Thyroid gland (tissue), 4 donors: Measurements from ENCODE around the gene TBC1D23. TPM values are rescaled to one million over a fixed set of nuclear protein-coding genes. Genes with fewer than 3 reads are reported as not detected.

Source experiments
- DNase-seq, 2 donors: peaks; one replicate each; pipeline ENCODE4 v3.0.0-alpha.2; 2019
- H3K27ac ChIP-seq, 3 donors: fragments of 200-600 bp; sonication (generic); 1 replicate in 2 of 3; 2 replicates in 1 of 3; pipeline ENCODE4 v1.5.1; 2016 to 2019; ENCODE audit warnings: mild to moderate bottlenecking in 1 of 3, moderate library complexity in 1 of 3
- H3K27me3 ChIP-seq: fragments of 200-600 bp; sonication (generic); one replicate; pipeline ENCODE4 v1.5.1; 2019
- H3K36me3 ChIP-seq, 2 donors: fragments of 200-600 bp; sonication (generic); one replicate each; pipeline ENCODE4 v1.5.1; 2016 to 2019
- H3K4me1 ChIP-seq, 2 donors: fragments of 200-600 bp; sonication (generic); one replicate each; pipeline ENCODE4 v1.5.1; 2017 to 2019
- H3K4me3 ChIP-seq, 3 donors: fragments of 200-600 bp; sonication (generic); replicated peaks in 1 of 3; 1 replicate in 2 of 3; 2 replicates in 1 of 3; pipeline ENCODE4 v1.5.1; 2016; ENCODE audit warnings: mild to moderate bottlenecking in 1 of 3
- H3K9me3 ChIP-seq: fragments of 200-600 bp; sonication (generic); one replicate; pipeline ENCODE4 v1.5.1; 2017
- POLR2A ChIP-seq, 2 donors: fragments of 450-650 bp; IDR thresholded peaks; one replicate each; pipeline ENCODE4 v1.6.1; 2017; ENCODE audit warnings: antibody characterized with exemption in 2 of 2, mild to moderate bottlenecking in 2 of 2, moderate library complexity in 1 of 2
- WGBS, 2 donors: methylation state at CpG; one replicate each; pipeline ENCODE4 v1.1.5; 2017; 5-methylcytosine and 5-hydroxymethylcytosine counted together
- intact Hi-C: fragments of 100-400 bp; cut with DNase I; formaldehyde crosslinking; loops from one replicate; pipeline ENCODE4 v1.15.1; 2023
- total RNA-seq, 4 donors: library from RNA; depleted of rRNA; stranded (reverse); fragments of >200 nt; gene quantifications; one replicate each; pipeline ENCODE4 v1.2.3, GENCODE V29; 2016
- TF ChIP-seq, protein P1 (sequence below), 6 experiments: fragments of 200-600 bp in 3 of 6; fragments of 450-650 bp in 3 of 6; sonication (generic) in 3 of 6; IDR thresholded peaks; one replicate each; pipeline ENCODE4 v1.5.1; 2016 to 2019; ENCODE audit warnings: antibody characterized with exemption in 6 of 6, mild to moderate bottlenecking in 2 of 6, inconsistent platforms in 1 of 6, moderate library complexity in 1 of 6

TBC1D23 gene
- 100 to 1,000 TPM in 1 of 4 donors, 10 to 100 TPM in 3; 35.9 to 104 (median 63.7) TPM for total RNA-seq

DNA sequence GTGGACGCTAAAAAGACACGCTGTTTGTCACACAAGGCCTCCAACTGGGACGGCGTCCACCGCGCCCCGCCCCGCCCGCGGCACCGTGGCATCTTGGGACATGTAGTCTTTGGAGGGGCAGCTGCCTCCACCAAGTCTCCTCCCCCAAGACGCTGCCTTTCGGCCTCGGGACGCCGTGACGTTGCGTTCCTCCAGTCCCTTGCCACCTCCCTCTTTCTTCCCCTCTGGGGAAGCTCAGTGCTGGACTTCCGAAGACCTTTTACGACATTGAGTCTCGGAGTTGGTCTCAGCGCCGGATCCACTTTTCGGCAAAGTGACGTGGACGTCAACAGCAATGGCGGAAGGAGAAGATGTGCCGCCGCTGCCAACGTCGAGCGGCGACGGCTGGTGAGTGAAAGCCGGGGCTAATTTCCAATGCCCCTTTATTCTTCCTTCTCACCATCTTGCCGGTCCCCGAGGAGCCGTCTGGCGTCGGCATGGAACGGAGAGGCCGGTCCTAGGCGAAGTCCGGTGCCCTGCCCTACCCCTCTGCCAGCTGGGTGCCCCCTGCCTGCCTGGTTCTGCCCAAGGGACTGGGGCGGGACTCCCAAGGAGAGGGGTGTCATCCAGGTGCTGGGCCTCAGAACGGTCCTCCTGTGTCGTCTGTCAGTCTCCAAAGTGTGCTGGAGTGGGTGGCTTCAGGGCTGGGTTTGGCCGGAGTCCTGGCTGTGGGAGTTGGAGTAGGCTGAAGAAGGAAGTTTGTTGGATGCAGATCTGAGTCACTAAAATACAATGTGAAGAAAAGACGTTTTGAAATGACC, at the start of gene TBC1D23:
TBC1D23 (plus strand) TSS at position 308 of the 800 bp plus-strand sequence; CDS start at position 335, 27 bp downstream.
- H3K27ac ChIP-seq = peak within 1 kb of the TSS; percentile 93 to 97 (median 97)
- peaks cover 27 to 37% of the 10 kb centered on the region in 2 donors for H3K4me1 ChIP-seq
- H3K9me3 ChIP-seq = no peaks in the 10 kb centered on the region
- no peaks in the 10 kb centered on the region for H3K36me3 ChIP-seq
- whole genome bisulfite sequencing, 2 donors = 0 to 1% methylated on average over 26 to 37 of the region's 49 CpGs
- peak; percentile 99 for DNase-seq
- TF ChIP-seq, protein P1, sequence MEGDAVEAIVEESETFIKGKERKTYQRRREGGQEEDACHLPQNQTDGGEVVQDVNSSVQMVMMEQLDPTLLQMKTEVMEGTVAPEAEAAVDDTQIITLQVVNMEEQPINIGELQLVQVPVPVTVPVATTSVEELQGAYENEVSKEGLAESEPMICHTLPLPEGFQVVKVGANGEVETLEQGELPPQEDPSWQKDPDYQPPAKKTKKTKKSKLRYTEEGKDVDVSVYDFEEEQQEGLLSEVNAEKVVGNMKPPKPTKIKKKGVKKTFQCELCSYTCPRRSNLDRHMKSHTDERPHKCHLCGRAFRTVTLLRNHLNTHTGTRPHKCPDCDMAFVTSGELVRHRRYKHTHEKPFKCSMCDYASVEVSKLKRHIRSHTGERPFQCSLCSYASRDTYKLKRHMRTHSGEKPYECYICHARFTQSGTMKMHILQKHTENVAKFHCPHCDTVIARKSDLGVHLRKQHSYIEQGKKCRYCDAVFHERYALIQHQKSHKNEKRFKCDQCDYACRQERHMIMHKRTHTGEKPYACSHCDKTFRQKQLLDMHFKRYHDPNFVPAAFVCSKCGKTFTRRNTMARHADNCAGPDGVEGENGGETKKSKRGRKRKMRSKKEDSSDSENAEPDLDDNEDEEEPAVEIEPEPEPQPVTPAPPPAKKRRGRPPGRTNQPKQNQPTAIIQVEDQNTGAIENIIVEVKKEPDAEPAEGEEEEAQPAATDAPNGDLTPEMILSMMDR (IDR thresholded peaks at IDR 0.05) = peak in 1 of 6 experiments; percentile 15
- TF ChIP-seq POLR2A (IDR thresholded peaks at IDR 0.05) = peak in 1 of 2 donors; percentile 85
- H3K4me3 ChIP-seq = peak within 1 kb of the TSS; percentile 45 to 99 (median 97)
- intact Hi-C loops = no loop called here
- H3K27me3 ChIP-seq = no peaks in the 10 kb centered on the region

DNA sequence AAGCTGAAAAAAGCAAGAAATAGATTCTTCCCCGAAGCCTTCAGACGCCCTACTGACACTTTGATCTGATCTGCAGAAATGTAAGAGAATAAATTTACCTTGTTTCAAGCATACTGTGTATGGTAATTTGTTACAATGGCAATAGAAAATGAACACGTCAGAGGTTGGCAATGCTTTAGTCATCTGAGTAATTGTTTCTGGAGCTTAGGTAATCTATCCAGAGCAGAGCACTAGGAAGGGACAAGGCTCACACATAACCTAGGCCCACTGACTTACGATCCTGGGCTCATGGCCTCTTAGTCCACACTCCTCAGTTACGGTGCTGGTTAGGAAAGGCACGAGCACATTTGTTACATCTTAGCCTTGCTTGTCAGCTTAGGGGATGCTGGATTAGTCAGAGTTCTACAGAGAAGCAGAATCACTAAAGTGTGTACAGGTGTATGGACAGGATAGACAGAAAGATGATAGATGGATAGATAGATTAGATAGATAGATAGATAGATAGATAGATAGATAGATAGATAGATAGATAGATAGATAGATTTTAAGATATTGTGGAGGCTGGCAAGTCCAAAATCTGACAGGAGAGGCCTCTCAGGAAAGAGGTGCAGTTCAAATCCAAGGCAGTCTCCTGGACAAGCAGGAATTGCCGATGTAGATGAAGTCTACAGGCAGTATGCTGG, 46.8 kb upstream of the TBC1D23 start:
- WGBS, 2 donors = 89 to 92% methylated on average over 7 of the region's 7 CpGs
- Histone ChIP-seq H3K9me3 (no peaks in the 10 kb centered on the region), H3K4me1 (peaks cover 0 to 16% of the 10 kb centered on the region in 2 donors), H3K27ac (no peak overlapping the region), H3K4me3 (no peak overlapping the region), H3K27me3 (no peaks in the 10 kb centered on the region), H3K36me3 (no peaks in the 10 kb centered on the region)
- intact Hi-C loops = no loop called here
- DNase-seq = no peak
- TF ChIP-seq POLR2A (IDR thresholded peaks at IDR 0.05) = no peak
- TF ChIP-seq, protein P1 (IDR thresholded peaks at IDR 0.05) = no peak

DNA sequence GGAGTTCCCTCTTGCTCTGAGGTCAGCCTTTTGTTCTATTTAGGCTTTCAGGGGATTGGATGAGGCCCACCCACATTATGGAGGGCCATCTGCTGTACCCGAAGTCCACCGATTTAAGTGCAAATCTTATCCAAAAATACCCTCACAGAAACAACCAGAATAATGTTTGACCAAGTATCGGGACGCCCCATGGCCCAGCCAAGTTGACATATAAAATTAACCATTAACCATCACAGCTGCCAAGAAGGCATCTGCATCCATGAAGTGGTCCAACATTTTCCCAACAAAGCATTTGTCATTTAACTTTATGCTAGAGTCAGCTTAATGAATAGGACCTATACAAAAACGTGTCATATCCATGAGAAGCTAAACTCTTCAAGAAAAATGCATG, 46.2 kb upstream of the TBC1D23 start:
- Histone ChIP-seq H3K27ac (no peak overlapping the region), H3K9me3 (no peaks in the 10 kb centered on the region), H3K4me1 (peaks cover 0 to 16% of the 10 kb centered on the region in 2 donors), H3K4me3 (no peak overlapping the region), H3K36me3 (no peaks in the 10 kb centered on the region), H3K27me3 (no peaks in the 10 kb centered on the region)
- TF ChIP-seq POLR2A (IDR thresholded peaks at IDR 0.05) = no peak
- TF ChIP-seq, protein P1 (IDR thresholded peaks at IDR 0.05) = no peak
- DNase-seq = no peak
- WGBS, 2 donors = 84 to 87% methylated on average over 5 of the region's 5 CpGs
- intact Hi-C loops = no loop called here

DNA sequence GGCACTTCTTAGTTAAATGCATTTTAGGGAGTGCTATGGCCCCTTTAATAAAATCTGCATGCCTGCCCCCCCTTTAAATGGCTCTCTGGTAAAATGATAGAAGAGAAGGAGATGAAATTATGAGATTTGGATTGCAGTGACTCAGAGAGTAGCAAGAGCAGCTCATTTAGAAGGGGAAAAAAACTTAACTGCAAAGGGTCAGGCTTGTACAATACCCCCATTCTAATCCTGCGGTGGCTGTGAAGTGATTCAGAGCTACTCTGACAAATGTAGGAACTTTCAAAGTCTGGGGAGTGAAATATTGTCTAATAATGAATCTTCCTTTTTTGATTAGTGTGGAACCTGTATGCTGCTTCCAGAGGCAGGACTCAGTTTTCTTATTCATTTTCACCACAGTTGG, 44.1 kb upstream of the TBC1D23 start:
- Histone ChIP-seq H3K27me3 (no peaks in the 10 kb centered on the region), H3K9me3 (no peaks in the 10 kb centered on the region), H3K27ac (no peak overlapping the region), H3K4me3 (no peak overlapping the region), H3K4me1 (no peaks in the 10 kb centered on the region), H3K36me3 (no peaks in the 10 kb centered on the region)
- DNase-seq = no peak
- intact Hi-C loops = no loop called here
- TF ChIP-seq POLR2A (IDR thresholded peaks at IDR 0.05) = no peak
- TF ChIP-seq, protein P1 (IDR thresholded peaks at IDR 0.05) = no peak
- 87 to 89% methylated on average over 1 of the region's 1 CpG for WGBS, 2 donors

DNA sequence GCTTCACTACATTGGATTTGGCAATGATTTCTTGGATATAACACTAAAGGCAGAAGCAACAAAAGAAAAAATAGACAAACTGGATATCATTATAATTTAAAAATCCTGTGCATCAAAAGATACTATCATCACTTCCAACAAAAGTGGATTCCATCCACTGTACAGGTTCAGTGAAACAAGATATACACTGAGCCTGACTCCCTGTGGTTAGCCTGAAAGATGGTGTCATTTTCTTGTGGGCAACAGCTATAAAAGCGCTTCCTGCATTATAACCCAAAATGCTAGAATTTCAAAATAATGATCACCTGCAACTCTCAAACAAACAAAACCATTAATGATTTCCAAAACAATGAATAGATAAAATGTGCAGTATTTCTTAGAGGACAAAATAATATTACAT, 39.6 kb upstream of the TBC1D23 start:
- Histone ChIP-seq H3K4me3 (no peak overlapping the region), H3K36me3 (no peaks in the 10 kb centered on the region), H3K9me3 (no peaks in the 10 kb centered on the region), H3K27ac (no peak overlapping the region), H3K4me1 (no peaks in the 10 kb centered on the region), H3K27me3 (no peaks in the 10 kb centered on the region)
- WGBS, 2 donors = 90 to 96% methylated on average over 1 of the region's 1 CpG
- DNase-seq = no peak
- intact Hi-C loops = no loop called here
- no peak for TF ChIP-seq POLR2A (IDR thresholded peaks at IDR 0.05)
- TF ChIP-seq, protein P1 (IDR thresholded peaks at IDR 0.05) = no peak
